Cardiac atrium fibroblast (primary cell): ENCODE measurements around the gene PEMT. TPM values are rescaled to one million over a fixed set of nuclear protein-coding genes. Genes with fewer than 3 reads are reported as not detected.

ENCODE experiments used
- total RNA-seq: library from RNA; depleted of rRNA; stranded (reverse); fragments of >200 nt; gene quantifications from 2 replicates; pipeline ENCODE4 v1.2.3, GENCODE V29; 2015

The PEMT gene
- total RNA-seq, result 27.1 and 51.2 TPM in 2 replicates

GRCh38 chr17:17591355-17592298, at the start of gene PEMT:
TSS of gene PEMT (minus strand) at chr17:17591708. CDS start at chr17:17591626, 82 bp downstream.

GRCh38 chr17:17496189-17497064, 95.1 kb downstream of the PEMT start, which contains the start of gene RASD1:
TSS of gene RASD1 (minus strand) at chr17:17496395. CDS start at chr17:17496181, 214 bp downstream.

GRCh38 chr17:17476865-17477467, 114.5 kb downstream of the PEMT start, which contains the start of gene MED9:
TSS of gene MED9 (plus strand) at chr17:17477000. CDS start at chr17:17477042, 42 bp downstream.

Other genes starting within 250 kb of the PEMT start
- gene MED9, start 114.7 kb downstream of the PEMT start, total RNA-seq, result 3.6 and 6.8 TPM in 2 replicates
- gene RASD1, start 95.3 kb downstream of the PEMT start, total RNA-seq, result 6.5 and 10.8 TPM in 2 replicates
- 10.8 and 19.6 TPM in 2 replicates for gene RAI1, start 89.8 kb upstream of the PEMT start, total RNA-seq
- 89.4 and 113 TPM in 2 replicates for gene SREBF1, start 245.3 kb upstream of the PEMT start, total RNA-seq